ENCODE measurements around the gene ZC3H13. TPM values are rescaled to one million over a fixed set of nuclear protein-coding genes. Genes with fewer than 3 reads are reported as not detected.

Gene ZC3H13
- total and polyA plus RNA-seq, 2 of the 4 experiments (the other 2 are of a cell fraction) = 7.7 to 10.8 TPM

DNA sequence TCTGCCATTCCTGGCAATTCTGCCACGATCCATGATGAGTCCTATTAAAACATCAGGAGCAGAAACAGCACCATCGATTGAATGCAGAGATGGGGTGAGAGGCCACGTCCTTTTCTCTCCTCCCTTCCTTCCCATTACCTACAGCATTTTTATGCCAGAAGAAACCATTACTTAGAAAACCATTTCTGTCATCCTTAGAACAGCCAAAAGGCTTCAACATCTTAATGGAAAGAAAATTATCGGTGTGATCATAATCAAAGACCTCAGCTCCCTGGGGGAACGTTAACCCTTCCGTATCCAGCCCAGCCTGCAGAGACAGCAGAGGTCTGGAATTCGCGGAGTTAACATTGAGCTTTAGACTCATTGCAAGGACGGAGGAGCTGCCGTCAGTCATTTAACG lies 145.0 kb downstream of the ZC3H13 start:
- Histone ChIP-seq H3K56ac (ENCODE audit: extremely low read depth, insufficient read depth, low read length) (no peak overlapping the region), H3K4me2 (ENCODE audit: low read depth, low read length) (no peak overlapping the region), H3K9me1 (ENCODE audit: insufficient read depth, low read length) (no peaks in the 10 kb centered on the region), H2AFZ (replicated peaks; ENCODE audit: low read length, poor library complexity) (no peak overlapping the region), H4K5ac (ENCODE audit: low read depth, low read length) (no peak overlapping the region), H4K91ac (ENCODE audit: insufficient read depth, low read depth, low read length) (no peak overlapping the region), H2BK5ac (ENCODE audit: low read depth, low read length, poor library complexity, severe bottlenecking) (no peak overlapping the region), H3K4me1 (ENCODE audit: control insufficient read depth, insufficient read depth, low read length) (no peaks in the 10 kb centered on the region), H3K4ac (ENCODE audit: low read depth, low read length) (no peak overlapping the region), H2AK5ac (ENCODE audit: low read depth, low read length) (no peak overlapping the region), H3K27ac (ENCODE audit: insufficient read depth, low read length) (no peak overlapping the region), H2BK15ac (ENCODE audit: low read depth, low read length) (no peak overlapping the region), H3K79me1 (ENCODE audit: low read depth in 1 of 2, low read length in 2 of 2) (no peaks in the 10 kb centered on the region), H3K27me3 (ENCODE audit: control insufficient read depth, insufficient read depth, low read length) (no peaks in the 10 kb centered on the region; the same call in none of the 2 replicates), H2BK20ac (ENCODE audit: low read depth, low read length) (no peak overlapping the region), H3K18ac (ENCODE audit: low read depth, low read length) (no peak overlapping the region), H4K20me1 (ENCODE audit: insufficient read depth, low read length) (no peaks in the 10 kb centered on the region), H2BK120ac (ENCODE audit: low read depth, low read length) (no peak overlapping the region), H4K8ac (ENCODE audit: low read depth in 2 of 2, low read length in 2 of 2) (no peak overlapping the region), H2AK9ac (replicated peaks; ENCODE audit: low read depth, low read length, poor library complexity) (no peak overlapping the region), H3K36me3 (ENCODE audit: control insufficient read depth, insufficient read depth, low read length) (no peaks in the 10 kb centered on the region), H3K23ac (ENCODE audit: low read depth, low read length) (no peak overlapping the region), H3K14ac (replicated peaks; ENCODE audit: low read depth, low read length) (no peak overlapping the region), H3K9me3 (ENCODE audit: control insufficient read depth, insufficient read depth, low read length) (no peaks in the 10 kb centered on the region), H3K9ac (ENCODE audit: low read depth, low read length) (no peak overlapping the region), H3K4me3 (ENCODE audit: insufficient read depth, low read depth, low read length) (no peak overlapping the region)
- 20% methylated on average over 1 of the region's 11 CpGs; no CpG with 5 or more reads in 1 of the 2 experiments for WGBS, 2 experiments (ENCODE audit: extremely low coverage in 2 of 2, insufficient read length in 1 of 2)
- ChIA-PET CTCF (interaction anchor here (0.6 kb wide), 1 partner anchor 16 kb away, joined by 3 read pairs; no protein-coding TSS in a partner anchor), POLR2A (ENCODE audit: unreplicated experiment) (no interaction called here)
- BruUV-seq (replicated peaks) = no TSS peak
- DNase-seq (no peak), ATAC-seq (ENCODE audit: low read depth) (no peak)
- no peak for TF ChIP-seq NFE2L2 (IDR thresholded peaks at IDR 0.05; ENCODE audit: low read depth, low read length)
- TF ChIP-seq, protein P1, sequence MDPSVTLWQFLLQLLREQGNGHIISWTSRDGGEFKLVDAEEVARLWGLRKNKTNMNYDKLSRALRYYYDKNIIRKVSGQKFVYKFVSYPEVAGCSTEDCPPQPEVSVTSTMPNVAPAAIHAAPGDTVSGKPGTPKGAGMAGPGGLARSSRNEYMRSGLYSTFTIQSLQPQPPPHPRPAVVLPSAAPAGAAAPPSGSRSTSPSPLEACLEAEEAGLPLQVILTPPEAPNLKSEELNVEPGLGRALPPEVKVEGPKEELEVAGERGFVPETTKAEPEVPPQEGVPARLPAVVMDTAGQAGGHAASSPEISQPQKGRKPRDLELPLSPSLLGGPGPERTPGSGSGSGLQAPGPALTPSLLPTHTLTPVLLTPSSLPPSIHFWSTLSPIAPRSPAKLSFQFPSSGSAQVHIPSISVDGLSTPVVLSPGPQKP (IDR thresholded peaks at IDR 0.05; ENCODE audit: borderline replicate concordance, low read depth, low read length) = no peak
- TF ChIP-seq USF2 (IDR thresholded peaks at IDR 0.05; ENCODE audit: low read depth, low read length) = no peak
- TF ChIP-seq SMC3 (IDR thresholded peaks at IDR 0.05; ENCODE audit: low read depth, low read length) = no peak
- no peak for TF ChIP-seq CEBPB (IDR thresholded peaks at IDR 0.05; ENCODE audit: low read depth, low read length)
- TF ChIP-seq, protein P2, sequence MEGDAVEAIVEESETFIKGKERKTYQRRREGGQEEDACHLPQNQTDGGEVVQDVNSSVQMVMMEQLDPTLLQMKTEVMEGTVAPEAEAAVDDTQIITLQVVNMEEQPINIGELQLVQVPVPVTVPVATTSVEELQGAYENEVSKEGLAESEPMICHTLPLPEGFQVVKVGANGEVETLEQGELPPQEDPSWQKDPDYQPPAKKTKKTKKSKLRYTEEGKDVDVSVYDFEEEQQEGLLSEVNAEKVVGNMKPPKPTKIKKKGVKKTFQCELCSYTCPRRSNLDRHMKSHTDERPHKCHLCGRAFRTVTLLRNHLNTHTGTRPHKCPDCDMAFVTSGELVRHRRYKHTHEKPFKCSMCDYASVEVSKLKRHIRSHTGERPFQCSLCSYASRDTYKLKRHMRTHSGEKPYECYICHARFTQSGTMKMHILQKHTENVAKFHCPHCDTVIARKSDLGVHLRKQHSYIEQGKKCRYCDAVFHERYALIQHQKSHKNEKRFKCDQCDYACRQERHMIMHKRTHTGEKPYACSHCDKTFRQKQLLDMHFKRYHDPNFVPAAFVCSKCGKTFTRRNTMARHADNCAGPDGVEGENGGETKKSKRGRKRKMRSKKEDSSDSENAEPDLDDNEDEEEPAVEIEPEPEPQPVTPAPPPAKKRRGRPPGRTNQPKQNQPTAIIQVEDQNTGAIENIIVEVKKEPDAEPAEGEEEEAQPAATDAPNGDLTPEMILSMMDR (conservative IDR thresholded peaks at IDR 0.05; ENCODE audit: low read depth, low read length) = no peak
- no peak for TF ChIP-seq RAD21 (IDR thresholded peaks at IDR 0.05; ENCODE audit: low read length)
- TF ChIP-seq RFX5 (IDR thresholded peaks at IDR 0.05; ENCODE audit: low read depth, low read length) = no peak
- no peak for TF ChIP-seq MAZ (IDR thresholded peaks at IDR 0.05; ENCODE audit: borderline replicate concordance, low read depth, low read length)
- TF ChIP-seq MAFK (IDR thresholded peaks at IDR 0.05; ENCODE audit: low read depth, low read length) = no peak
- no peak for TF ChIP-seq RCOR1 (IDR thresholded peaks at IDR 0.05; ENCODE audit: insufficient replicate concordance, low read length)
- TF ChIP-seq CHD1 (IDR thresholded peaks at IDR 0.05; ENCODE audit: low read depth, low read length) = no peak
- TF ChIP-seq POLR2A (IDR thresholded peaks at IDR 0.05; ENCODE audit: low read depth, low read length) = no peak
- TF ChIP-seq BHLHE40 (IDR thresholded peaks at IDR 0.05; ENCODE audit: low read depth, low read length) = no peak
- TF ChIP-seq FOS (IDR thresholded peaks at IDR 0.05; ENCODE audit: low read depth, low read length) = no peak
- no peak for TF ChIP-seq MXI1 (IDR thresholded peaks at IDR 0.05; ENCODE audit: borderline replicate concordance, low read depth, low read length)
- intact Hi-C loops (cut with micrococcal nuclease) = no loop called here
- in situ Hi-C loops (cut with MboI; ENCODE audit: low sequenced_read_pairs) = no loop called here
- dilution Hi-C loops (cut with HindIII; ENCODE audit: low sequenced_read_pairs, unreplicated experiment) = no loop called here

Data from IMR-90 (cell line).